Fibroblast of skin of right biceps (primary cell): Measurements from ENCODE around the gene FAM149A.

Source experiments
- DNase-seq: peaks from one replicate; pipeline ENCODE4 v3.0.0-alpha.2; 2013

Gene FAM149A

GRCh38 chr4:186107947-186108346, 3.4 kb downstream of the FAM149A start:
- DNase-seq, result no peak

DNA sequence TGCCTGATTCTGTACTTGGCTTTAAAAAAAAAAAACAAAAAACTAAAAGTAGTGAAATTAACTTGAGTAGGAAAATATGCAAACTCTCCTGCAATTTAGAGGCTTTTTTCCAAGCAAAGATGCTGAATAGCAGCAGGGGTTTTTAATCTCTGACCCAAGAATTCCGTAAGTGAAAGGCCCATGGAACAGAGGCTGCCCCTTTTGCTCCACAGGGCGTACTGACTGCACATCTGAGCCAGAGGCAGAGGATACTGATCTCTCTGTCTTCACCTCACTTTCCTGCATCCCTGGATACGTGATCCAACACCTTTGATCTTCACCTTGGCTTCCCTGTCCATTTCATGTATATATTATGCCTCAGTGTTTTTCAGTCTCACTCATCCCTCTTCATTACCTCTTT, 3.9 kb downstream of the FAM149A start:
- DNase-seq, result no peak

- DNase-seq, result no peak
Measured at GRCh38 chr4:186109245-186109644, 4.7 kb downstream of the FAM149A start.

GRCh38 chr4:186116697-186117096, 12.2 kb downstream of the FAM149A start:
- no peak for DNase-seq

DNA sequence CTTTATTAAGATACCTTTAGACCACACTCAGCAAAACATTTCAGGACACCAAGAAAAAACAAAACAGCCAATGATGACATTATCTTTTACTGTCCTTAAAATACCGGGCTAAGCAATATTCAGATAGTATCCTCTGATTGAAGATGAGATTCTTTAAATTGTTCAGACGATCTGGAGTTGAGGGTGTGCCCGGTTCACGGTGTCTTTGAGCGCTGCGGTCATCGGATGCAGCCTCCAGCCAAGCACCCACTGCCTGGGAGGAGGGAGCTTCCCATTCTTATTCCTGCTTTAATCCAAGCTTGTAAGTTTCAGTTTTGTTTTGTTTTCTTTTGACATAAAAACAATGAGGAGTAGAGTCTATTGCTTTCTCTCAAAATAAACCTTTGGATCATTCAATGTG, 14.1 kb downstream of the FAM149A start:
- no peak for DNase-seq

DNA sequence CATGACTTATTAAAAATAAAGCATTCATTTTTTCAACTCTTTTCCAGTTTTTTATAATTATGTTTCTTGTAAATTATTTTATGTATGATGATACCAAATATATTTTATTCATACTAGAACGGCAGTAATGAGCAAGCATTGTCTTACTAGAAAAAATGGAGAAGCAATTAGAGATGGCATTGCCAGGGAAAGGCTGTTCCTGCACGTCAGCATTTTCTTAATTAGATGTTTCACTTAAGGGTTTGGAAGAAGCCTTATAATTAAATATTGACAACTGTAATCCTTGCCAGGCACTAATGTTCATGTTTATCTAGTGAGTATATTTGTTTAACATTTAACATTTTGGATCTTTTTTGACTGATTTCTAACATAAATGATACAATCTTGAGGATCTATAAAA, 16.6 kb downstream of the FAM149A start:
- DNase-seq, result no peak

GRCh38 chr4:186128842-186129241, 24.3 kb downstream of the FAM149A start:
- DNase-seq, result no peak

DNA sequence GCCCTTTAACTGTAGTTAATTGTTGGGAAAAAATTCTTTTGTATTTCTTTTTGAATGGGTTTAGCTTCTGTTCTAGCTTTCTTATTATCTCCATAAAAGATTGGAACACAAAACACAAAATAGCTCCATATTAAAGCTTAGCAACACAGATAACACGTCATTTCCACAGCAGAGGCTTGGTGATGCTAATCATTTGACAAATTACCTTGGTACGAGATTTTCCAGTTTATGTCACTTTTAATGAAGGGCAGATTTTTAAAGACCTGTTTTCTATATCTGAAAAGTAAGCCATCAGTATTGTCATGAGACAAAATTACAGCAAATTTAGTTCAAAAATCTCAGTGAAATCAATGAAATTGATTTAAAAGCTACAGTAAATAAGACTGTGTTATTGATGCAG, 27.4 kb downstream of the FAM149A start:
- DNase-seq, result no peak

DNA sequence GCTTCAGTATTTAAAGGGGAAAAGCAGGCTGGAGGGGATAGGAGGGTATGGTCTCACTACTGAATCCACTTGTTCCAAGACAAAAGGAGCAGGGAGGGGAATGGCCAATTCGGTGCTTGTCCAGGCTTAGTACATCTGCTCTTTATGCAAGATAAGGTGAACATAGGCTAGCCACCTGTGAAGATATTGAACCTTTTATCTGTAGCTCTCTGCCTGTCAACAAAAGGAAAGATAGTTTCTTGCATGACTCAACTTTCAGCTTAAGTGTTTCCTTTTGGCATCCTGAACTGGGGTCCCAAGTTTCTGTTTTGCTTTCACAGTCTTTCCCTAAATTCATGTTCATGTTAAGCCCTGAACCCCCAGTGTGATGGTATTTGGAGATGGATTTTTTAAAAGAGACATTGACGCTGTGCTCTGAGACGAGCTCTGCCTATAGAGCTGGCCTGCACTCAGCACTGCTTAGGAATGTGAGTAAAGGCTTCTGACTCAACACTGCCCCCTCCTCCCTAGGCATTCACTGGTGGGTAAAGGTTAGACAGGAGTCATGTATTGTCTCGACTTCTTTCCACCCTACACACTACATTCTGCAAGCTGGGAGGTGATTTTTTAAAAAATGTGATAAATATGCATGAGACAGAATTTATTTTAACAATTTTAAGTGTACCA, 28.2 kb downstream of the FAM149A start:
- DNase-seq, result peak; percentile 67

DNA sequence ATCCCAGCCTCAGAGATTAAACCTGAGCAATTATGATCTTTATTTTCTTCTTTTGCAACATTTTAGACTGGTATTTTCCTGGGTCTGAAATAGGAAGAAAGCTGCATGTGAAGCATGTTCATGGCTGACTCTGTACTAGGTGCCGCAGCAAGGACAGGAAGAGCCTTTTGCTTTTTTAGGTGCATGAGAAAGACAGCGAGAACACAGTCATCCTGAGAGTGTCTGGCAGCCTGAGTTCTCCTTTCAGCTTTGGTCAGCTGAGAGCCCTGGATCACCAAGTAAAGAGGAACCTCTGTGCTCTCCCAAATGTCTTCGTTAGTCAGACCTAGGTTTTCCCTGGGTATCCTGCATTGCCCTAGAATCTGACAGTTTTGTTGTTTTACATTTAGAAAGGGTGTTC, 29.8 kb downstream of the FAM149A start:
- DNase-seq, result no peak

DNA sequence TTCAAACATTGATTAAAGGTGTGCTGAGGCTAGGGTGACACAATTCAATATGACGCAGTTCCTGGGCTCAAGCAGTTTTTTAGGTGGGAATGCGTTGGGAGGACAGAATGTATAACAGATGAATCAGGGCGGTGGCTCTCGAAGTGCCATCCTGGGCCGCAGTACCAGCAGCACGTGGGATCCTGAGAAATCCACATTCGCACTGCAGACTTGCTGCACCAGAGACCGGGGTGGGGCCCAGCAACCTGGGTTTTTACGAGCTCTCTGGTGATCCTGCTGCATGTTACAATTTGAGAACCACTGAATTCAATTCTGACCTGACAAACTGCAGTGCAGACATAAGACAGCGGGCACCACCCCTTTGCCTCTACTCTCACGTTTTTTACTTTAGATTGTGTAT, 30.4 kb downstream of the FAM149A start:
- DNase-seq, result no peak

DNA sequence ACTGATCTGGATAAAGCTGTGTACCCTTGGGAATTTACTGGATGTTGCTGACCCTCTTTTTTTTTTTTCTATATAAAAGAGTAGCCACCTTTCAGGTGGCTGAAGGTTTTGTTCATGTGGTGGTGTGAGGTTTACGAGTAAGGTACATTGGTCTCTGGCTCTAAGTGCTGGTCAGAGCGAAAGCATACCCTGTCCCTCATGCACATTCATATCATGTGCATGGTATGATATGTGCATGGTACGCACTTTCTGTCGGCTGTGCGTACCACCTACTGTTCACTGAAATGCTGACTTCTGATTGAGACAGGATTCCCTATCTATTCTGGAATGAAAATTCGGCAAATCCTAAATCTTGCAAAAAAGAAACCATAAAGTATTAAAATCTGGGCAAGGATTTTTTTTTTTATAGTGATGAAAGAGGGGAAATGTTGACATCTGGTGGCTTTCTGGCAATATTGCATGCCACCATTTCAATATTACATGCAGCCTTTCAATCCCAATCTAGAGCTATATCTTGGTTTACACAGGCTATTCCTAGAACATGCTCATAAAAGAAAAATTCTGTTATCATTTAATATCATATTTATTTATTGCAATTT, 32.8 kb downstream of the FAM149A start:
- peak; percentile 19 for DNase-seq

- peak; percentile 59 for DNase-seq
Measured at GRCh38 chr4:186144198-186144945, 39.9 kb downstream of the FAM149A start.

- peak; percentile 63 for DNase-seq
Measured at GRCh38 chr4:186144946-186145569, 40.6 kb downstream of the FAM149A start.

DNA sequence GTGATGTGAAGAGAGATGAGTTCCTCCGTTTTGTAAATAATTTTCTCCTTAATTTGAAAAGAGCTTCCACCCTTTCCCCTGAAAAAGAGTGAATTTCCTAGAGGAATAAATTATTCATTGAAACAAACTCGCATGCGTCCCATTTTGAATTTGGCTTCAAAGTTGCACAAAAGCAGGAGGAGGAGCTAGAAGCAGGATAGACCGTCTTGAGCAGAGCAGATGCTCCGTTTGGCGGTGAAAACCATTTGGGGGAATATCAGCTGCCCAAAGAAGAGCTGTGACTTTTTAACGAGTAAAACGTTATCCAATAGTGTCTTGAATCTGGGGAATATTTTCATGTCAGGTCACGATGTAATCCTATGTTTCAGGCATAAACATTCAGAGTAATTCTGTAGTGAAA, 42.0 kb downstream of the FAM149A start:
- DNase-seq, result no peak

DNA sequence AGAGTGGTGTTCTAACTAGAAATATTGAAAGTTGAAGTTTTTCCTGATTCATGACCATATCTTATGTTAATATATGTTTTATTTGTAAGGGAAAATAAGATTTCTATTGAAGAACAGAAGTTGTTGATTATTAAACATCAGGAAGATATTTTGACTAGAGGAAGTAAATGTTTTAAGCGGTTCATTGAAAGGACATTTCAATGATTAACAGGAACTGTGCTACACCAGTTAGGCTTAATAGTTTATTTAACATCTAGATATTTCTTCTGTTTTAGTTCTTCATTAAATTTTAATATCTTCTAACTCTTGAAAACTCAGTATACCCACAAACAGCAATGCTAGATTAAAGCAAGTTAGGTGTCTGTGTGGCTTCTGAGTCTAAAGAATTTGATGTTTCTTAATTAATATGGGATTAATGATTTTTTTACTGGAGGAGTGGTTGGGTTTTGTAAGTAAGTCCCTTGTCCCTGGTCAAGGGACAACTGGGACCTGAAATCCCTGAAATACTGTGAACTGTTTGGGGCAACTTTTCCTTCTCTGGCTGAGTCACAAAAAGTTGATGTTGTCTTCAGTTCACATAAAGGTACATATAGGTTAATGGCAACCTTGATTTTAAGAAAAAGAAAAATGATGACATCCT, 44.0 kb downstream of the FAM149A start:
- no peak for DNase-seq

- peak; percentile 8 for DNase-seq
Measured at GRCh38 chr4:186149872-186150271, 45.4 kb downstream of the FAM149A start.

DNA sequence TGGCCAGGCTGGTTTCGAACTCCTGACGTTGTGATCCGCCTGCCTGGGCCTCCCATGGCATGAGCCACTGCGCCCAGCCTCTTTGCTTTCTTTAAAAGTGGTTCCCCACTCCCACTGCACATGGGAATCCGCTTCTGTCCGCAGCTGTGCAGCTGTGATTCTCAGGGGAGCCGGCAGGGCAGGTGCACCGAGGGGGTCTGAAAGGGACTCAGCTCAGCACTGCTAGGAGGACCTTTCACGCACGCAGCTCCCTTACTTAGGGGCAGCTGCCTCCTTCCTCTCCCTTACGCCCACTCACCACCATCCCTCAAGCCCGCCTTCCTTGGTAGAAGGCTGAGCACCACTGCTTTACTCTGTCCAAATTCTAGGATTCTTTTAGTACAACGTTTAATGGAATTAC, 46.4 kb downstream of the FAM149A start:
- no peak for DNase-seq

DNA sequence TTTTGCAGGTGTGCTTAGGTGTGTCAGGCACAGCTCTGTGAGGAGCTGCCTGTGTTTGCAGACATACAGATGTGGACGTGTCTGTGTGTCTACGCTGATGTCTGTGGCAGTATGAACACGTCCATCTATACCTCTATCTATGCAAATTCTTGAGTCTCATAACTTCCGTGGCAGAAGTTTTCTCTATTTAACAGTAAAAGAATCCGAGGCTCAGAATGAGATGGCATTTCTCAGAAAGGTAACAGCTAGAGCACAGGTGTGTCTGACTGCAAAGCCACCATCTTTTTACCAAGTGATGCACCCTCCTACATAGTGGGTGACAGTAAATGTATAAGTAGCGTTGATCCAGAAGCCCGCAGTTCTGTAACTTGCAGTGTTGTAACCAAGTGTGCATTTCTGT, 47.0 kb downstream of the FAM149A start:
- DNase-seq, result no peak

- DNase-seq, result no peak
Measured at GRCh38 chr4:186158021-186158813, 53.7 kb downstream of the FAM149A start.

- no peak for DNase-seq
Measured at GRCh38 chr4:186158966-186159365, 54.5 kb downstream of the FAM149A start.

GRCh38 chr4:186159613-186160012, 55.1 kb downstream of the FAM149A start:
- DNase-seq, result no peak
